Coronary artery (tissue), 2 donors: Measurements from ENCODE around the gene STK38L.

Experiments
- DNase-seq: peaks from one replicate; pipeline ENCODE4 v3.0.0-alpha.2; 2017; ENCODE audit warnings: low spot score
- H3K27ac ChIP-seq, 2 donors: fragments of 200-600 bp; sonication (generic); one replicate each; pipeline ENCODE4 v1.5.1; 2016 to 2019
- H3K4me3 ChIP-seq: fragments of 200-600 bp; sonication (generic); 2 replicates; pipeline ENCODE4 v1.5.1; 2016; ENCODE audit warnings: mild to moderate bottlenecking, moderate library complexity
- CTCF ChIP-seq: fragments of 200-600 bp; sonication (generic); IDR thresholded peaks from one replicate; pipeline ENCODE4 v1.5.1; 2019; ENCODE audit warnings: antibody characterized with exemption

Gene STK38L

DNA sequence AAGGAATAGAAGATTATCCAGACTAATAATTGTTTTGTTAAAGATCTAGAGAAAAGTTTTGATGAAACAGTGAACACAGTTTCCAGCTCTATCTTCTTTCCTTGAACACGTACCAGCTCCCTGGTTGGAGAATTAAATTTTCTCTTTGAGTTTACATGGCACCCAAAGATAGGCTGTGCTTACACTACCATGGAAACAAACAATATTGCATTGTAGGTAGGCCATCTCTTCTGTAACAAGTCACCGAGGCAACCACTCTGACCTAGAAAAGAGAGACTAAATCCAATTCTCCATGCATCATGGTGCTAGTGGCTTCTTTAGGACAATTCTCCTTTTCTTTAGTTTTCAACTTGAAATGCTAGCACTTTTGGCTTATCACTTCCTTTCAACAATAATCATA is 98.5 kb downstream of the STK38L start:
- H3K4me3 ChIP-seq, result no peak overlapping the region
- TF ChIP-seq CTCF, result no peak
- no peak overlapping the region for H3K27ac ChIP-seq
- no peak for DNase-seq

DNA sequence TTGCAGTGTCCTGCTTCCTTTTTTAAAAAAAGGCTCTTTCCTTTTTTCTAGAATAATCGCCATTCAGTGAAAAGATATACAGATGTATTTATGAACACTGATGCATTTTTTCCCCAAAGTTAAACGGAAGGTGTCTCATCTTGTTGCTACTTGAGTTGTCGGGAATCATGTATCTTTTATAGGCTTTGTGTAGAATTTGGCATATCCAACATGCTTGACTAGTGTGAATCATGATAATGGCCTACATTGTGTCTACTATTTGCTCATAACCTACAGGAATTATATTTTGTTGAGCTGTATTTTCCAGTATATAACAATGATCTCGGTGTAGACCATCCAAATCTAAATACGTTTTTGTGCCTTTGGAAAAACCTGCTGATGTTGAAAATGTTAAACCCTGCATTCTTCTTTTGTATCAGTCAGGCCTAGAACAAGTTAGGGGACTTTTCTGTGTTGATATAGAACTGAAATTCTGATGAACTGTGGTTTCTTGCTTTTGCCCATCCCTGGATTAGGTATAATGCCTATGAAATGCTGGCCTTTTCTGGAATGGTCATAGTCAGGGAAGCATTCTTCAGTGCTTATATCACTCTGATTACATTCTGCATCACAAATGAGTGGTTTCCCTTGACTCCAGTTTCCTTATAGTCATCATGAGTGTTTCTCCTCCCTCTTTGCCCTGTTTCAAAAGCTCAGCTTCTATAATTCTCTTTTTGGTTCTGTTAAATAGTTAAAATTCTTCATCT is 99.3 kb downstream of the STK38L start:
- Histone ChIP-seq H3K27ac (no peak overlapping the region), H3K4me3 (no peak overlapping the region)
- no peak for DNase-seq
- TF ChIP-seq CTCF, result no peak

DNA sequence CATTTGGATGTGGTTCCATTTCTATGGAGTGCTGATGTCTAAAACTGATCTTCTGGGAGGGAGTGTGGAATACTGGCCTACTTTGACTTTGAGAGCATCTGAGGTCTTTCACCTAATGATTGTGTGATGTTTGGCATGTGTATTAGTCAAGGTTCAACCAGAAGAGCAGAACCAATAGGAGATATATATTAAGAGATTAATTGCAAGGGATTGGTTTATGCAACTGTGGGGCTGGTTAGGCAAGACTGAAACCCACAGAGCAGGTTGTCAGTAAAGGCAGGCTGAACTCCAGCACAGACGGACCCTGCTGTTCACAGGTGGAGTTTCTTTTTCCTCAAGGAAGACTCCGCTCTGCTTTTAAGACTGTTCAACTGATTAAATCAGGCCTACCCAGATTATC is 100.2 kb downstream of the STK38L start:
- no peak overlapping the region for H3K4me3 ChIP-seq
- no peak overlapping the region for H3K27ac ChIP-seq
- TF ChIP-seq CTCF, result no peak
- no peak for DNase-seq

- DNase-seq, result no peak
- Histone ChIP-seq H3K27ac (no peak overlapping the region), H3K4me3 (no peak overlapping the region)
- no peak for TF ChIP-seq CTCF
Measured at GRCh38 chr12:27344760-27345159, 100.7 kb downstream of the STK38L start.

- no peak overlapping the region for H3K4me3 ChIP-seq
- no peak for DNase-seq
- H3K27ac ChIP-seq, result no peak overlapping the region
- TF ChIP-seq CTCF, result no peak
Measured at GRCh38 chr12:27345376-27345775, 101.3 kb downstream of the STK38L start.

GRCh38 chr12:27347779-27348178 is 103.7 kb downstream of the STK38L start:
- DNase-seq, result no peak
- no peak overlapping the region for H3K4me3 ChIP-seq
- no peak overlapping the region for H3K27ac ChIP-seq
- TF ChIP-seq CTCF, result no peak

DNA sequence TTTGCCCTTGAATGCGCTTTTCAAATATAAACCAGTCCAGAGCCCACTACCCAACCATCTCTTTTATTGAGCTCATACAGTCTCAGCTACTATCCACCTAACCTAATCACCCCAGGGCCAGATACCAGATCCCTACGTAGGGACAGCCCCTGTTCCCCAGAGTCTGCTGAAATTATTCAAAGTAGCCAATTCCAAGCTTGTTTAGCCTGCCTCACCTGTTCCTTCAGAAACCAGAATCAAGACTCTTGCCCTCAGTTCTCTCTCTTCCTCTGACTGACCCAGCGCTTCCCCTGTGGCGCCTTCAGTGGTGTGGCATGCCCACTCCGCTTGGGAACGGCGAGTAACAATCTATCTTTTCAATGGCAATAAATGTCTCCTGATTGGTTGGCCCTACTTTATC is 107.4 kb downstream of the STK38L start:
- TF ChIP-seq CTCF, result no peak
- Histone ChIP-seq H3K4me3 (no peak overlapping the region), H3K27ac (no peak overlapping the region)
- no peak for DNase-seq
